ENCODE data around the gene CACNA1C.

GRCh38 chr12:2488131-2488530 lies 435.3 kb downstream of the CACNA1C start:
- TF ChIP-seq, protein P1, sequence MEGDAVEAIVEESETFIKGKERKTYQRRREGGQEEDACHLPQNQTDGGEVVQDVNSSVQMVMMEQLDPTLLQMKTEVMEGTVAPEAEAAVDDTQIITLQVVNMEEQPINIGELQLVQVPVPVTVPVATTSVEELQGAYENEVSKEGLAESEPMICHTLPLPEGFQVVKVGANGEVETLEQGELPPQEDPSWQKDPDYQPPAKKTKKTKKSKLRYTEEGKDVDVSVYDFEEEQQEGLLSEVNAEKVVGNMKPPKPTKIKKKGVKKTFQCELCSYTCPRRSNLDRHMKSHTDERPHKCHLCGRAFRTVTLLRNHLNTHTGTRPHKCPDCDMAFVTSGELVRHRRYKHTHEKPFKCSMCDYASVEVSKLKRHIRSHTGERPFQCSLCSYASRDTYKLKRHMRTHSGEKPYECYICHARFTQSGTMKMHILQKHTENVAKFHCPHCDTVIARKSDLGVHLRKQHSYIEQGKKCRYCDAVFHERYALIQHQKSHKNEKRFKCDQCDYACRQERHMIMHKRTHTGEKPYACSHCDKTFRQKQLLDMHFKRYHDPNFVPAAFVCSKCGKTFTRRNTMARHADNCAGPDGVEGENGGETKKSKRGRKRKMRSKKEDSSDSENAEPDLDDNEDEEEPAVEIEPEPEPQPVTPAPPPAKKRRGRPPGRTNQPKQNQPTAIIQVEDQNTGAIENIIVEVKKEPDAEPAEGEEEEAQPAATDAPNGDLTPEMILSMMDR (IDR thresholded peaks at IDR 0.05): no peak
- TF ChIP-seq EZH2 (IDR thresholded peaks at IDR 0.05; ENCODE audit: borderline replicate concordance, insufficient read depth, low read depth, low read length, poor library complexity, severe bottlenecking): no peak

Measured in B cell (primary cell).